GM21786 (cell line): ENCODE data around the gene HSPB9.

Experiments used
- ATAC-seq: cut with Tn5 transposase; IDR thresholded peaks from one replicate; pipeline ENCODE4 v1.9.1; 2021; ENCODE audit not compliant: unreplicated experiment

HSPB9 gene

DNA sequence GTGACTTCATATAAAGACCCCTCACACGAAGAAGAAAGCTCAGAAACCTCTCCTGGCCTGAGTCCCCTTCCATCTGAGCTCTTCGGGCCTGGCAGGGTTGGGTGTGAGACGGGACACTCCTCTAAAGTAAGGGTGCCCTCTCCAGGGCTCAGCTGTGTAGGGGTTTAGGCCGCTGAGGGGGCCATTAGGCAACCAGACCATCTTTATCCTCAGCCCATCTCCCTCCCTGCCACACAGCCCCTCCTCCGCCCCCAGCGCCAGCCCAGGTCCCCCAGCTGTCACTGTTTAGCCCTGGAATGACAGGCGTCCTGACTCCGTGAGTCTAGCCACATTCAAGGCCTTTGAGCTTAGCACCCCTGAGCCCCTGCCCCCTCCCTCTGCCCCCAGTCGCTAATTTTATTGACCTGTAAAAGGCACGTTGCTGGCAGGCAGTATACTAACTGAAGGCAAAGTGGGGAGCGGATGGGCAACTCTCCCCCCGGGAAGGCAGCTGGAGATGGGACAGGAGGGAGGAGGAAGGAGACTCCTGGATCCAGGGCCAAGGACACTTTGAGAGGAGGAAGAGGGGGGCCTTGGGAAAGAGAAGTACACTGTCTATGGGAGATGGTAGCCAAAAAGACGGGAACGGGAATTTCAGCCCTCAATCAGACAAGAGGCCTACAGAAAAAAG, 23.7 kb upstream of the HSPB9 start:
- ATAC-seq = no peak

DNA sequence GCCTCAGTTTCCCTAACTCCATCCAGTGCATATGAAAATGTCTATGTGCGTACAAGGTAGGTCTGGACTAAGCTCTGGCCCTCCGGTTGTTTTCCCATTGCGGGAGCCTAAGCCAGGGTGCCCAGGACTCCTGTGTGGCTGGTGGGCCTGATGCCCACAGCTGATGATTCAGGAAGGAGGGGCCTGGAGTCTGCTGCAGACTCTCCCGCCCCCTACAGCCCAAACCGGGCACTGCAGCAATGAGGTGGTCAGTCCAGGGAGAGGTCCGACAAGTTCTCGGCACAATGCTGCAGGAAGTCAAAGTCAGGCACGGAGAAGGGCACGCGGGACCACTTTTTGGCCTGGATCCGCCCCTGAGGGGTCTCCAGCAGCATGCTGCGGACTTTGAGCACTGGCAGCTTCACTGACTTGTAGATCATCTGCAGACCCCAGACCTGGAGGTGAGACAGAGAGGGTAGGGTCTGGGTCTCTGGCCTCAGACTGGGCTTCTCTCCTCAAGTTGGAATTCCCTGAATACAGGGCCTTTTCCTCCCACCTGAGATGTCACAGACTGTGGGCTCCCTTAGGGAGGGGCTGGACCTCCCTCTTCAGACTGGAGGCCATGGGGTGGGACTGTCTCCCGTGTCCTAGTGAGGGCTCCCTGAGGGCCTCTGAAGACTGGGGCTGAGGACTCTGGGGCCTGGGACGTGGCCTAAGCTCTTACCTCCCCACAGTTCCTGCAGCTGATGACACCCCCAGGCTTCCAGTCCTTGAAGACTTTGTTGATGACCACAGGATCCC, 20.9 kb upstream of the HSPB9 start:
- ATAC-seq = no peak

DNA sequence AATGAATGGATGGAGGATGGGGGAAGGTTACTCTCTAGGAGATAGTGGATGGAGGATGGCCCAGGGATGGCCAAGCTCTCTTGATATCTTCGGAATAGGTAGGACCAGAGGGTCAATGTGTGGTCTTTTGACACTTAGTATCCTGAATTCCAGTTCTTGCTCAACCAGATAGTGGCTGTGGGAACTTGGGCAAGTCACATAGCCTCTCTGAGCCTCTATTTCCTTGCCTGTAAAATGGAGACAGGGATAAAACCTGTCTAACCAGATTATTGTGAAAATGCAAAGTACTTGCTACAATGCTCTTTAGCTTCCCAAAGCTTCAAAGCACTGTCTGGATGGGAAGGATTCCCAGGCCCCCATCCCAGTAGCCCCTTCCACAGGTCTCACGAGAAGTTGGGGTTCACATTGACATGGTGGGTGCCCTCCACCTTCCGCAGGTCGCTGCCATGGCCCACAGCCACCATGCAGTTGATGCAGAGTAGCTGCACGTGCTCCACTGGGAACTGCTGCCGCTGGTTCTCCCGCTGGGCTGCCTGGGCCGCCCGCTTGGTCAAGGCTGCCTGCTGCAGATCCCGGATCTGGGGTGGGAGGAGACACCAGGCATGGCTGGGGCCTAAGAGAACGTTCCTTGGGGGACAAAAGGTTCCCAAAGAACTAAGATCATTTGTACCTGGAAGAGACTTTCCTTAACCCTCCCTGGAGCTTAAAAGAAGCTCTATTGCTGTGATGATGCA, 19.2 kb upstream of the HSPB9 start:
- ATAC-seq = no peak

DNA sequence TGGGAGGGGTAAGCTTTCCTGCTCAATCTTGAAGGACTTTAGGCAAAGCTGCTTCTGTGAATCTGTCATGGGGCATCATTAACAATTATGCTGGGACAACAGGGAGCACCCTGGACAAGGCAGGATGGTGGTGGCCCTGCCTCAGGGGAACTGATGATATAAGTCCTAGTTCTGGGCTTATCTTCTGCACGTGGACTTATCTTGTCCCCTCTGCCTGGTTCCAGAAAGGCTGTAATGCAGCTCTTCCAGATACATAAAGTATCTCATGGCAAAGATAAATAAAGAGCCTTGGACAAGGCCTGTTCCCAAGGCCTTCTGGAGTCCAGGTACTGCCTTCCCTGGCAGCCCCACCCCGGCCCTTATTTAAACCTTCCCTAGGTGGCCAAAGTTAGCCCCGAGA, 18.3 kb upstream of the HSPB9 start:
- no peak for ATAC-seq

DNA sequence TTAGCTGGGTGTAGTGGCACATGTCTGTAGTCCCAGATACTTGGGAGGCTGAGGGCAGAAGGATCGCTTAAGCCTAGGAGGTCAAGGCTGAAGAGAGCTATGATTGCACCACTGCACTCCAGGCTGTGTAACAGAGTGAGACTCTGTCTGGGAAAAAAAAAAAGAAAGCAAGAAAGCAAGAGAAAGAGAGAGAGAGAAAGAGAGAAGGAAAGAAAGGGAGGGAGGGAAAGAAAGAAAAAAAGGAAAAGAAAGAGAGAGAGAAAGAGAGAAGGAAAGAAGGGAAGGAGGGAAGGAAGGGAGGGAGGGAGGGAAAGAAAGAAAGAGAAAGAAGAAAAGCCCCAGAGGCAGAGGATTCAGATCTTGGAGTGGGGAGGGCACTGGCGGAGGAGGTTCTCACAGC, 16.6 kb upstream of the HSPB9 start:
- no peak for ATAC-seq

DNA sequence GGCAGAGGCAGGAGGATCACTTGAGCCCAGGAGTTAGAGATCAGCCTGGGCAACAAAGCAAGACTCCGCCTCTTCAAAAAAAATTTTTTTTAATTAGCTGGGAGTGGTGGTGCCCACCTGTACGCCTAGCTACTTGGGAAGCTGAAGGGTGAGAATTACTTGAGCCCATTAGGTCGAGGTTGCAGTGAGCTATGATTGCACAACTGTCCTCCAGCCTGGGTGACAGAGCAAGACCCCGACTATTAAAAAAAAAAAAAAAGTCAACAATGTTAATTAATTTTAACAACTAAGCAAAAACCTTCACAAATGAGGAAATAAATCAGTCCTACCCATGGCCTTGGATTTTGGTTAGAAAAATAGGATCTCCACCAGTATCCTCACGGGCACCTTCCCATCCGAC, 15.5 kb upstream of the HSPB9 start:
- no peak for ATAC-seq

DNA sequence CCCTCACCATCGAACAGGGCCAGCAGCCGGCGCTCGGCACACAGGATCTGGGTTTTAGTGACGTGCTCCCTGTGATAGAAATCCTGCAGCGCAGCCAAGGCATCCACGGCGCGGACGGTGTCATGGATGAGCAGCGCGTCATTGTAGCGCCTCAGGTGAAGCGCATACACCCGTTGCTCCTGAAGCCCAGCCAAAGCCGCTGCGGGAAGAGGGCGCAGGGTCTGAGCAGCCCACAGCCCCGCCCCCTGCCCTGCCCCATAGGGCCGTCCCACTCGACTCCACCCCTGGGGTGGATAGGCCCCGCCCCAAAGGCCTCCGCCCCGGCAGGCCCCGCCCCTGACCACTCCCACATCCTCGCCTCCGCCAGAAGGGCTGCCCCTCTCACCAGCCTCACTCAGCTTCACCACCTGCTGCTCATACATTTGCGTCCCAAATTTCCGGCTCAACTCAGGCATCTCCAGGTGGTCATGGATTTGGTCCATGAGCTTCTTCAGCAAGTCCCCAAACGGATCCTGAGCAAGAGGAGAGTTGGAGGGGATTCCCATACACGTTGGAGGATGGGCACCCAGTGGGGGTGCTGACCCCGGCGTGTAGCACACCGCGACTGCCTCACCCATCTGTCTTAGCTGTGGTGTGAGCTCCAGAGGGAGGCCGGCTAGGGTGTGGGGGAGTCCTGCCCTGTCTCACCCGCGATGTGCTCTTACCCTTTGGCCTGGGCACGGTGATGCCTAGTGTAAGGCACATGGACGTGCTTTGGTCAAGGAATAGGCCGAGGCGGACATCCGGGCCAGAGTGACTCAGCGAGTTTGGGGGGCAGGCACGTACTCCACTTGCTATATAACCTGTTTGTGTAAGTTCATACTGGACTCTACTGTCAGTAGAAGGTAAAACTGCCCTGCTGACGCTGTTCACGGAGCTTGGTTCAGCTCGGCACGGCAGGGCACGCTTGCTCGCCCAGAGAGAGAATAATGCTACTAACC, 14.7 kb upstream of the HSPB9 start:
- peak; percentile 66 for ATAC-seq

DNA sequence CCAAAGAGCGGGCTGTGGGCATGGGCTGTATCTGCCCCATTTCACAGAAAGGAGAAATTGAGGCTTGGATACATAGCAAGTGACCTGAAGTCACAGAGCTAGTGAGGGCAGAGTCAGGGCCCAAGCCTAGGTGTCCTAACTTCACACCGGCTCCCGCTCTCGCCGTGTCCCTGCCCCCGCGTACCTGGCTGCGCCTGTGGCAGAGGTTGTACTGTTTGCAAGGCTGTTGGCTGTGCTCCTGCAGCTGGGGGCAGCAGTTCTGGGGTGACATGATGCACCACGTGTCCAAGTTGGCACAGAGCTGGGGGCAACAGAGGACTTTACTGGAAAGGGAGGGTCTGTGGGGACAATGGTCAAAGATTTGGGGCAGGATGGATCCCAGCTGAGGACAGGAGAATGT, 13.5 kb upstream of the HSPB9 start:
- ATAC-seq = no peak

DNA sequence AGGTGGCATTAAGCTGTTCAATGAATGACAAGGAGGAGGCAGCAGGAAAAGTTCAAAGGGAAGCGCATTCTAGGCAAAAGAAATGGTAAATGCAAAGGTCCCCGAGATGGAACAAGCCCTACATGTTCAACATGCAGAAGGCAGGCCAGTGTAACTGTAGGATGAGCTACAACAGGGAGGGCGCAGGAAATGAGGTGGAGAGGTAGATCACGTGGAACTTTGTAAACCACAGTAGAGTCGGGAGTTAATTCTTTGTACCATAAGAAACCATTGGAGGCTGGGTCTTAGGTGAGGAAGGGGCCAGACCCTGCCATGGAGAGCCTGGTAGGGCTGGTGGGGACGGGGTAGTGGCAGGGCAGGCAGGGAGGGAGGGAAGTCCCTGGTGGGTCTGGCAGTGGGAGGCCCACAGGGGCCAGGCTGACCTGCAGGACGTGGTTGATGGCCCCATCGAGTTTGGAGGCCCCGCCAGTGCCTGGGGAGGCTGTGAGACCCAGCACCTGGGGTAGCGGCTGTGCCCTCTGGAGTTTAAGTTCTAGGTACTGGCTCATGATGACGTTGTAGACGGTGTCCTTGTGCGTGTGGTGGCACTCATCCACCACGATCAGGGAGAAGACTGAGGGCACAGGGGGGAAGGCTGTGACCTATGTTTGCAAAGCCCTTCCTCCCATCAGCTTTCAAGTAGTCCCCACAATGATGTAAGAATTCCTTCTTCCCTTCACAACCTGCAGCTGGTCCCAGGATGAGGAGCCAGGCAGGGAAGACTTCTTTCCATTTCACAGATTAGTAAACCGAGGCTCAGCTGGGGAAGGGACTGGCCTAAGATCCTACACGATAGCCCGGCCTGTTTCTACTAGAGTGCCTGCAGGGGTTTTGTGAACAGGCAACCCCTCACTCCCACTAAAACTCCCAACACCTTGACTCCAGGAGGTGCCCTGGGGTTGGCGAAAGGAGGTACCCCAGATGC, 12.0 kb upstream of the HSPB9 start:
- ATAC-seq = no peak

DNA sequence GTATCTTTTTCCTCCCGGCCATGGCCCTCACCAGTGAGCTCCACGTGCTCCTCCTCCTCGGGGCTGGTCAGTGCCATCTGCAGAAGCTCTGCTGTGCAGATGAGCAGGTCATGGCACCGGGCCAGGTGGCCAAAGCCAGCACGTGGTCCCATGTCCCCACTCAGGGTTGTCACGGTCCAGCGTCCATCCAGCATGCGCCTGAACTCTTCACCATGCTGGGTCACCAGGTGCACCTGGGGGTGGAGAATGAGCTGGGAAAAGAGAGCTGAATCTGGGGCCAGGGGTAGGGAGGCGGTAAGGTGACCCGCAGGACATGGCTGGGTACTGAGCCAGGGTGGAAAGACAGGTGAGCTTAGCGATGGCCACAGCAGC, 11.4 kb upstream of the HSPB9 start:
- ATAC-seq = no peak

DNA sequence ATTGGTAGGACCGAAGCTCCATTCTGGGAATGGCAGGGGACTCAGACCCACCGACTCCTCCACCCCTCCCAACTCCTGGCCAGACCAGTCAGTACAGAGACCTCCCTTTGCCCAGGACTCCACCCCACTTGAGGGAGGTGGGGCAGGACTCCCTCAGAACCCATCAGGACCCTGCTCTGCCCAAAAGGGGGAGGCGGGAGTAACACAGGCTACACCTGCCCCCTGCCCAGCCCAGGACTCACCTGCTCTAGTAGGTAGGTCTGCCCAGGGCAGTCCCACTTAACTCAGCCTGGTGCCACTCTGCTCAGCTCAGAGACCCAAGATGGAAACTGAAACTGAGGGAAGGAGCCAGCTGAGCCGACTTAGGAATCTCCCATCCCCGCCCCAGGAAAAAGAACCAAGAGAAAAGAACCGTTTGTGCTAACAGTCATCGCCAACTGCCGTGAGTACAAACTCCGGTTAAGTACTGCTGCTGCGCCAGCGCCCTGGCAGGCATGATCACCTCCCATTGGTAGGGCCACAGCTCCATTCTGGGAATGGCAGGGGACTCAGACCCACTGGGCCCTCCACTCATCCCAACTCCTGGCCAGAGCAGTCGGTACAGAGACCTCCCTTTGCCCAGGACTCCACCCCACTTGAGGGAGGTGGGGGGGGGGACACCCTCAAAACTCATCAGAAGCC, 10.6 kb upstream of the HSPB9 start:
- ATAC-seq = no peak

DNA sequence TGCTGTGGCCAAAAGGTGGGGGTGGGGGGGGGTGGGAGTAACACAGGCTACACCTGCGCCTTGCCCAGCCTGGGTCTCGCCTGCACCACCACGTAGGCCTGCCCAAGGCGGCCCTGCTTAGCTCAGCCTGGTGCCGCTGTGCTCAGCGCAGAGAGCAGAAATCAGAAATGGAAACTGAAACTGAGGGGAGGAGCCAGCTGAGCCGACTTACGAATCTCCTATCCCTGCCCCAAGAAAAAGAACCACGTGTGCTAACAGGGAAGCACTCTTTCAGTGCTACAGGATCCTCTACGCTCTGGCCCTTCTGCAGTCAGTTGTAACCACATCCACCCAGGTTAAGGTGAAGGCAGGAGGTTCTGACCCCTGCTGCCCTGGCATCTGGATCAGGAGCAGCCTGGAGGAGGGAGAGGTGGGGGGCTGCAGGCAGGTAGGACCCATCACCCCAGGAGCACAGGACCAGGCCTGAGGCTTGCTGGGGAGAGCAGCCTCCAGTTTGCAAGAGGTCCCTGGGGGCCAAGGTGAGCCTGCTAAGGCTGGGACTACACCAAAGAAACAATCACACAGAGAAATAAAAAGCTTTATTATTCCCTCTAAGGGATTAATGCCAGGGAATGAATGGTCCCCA, 9.9 kb upstream of the HSPB9 start, which contains the start of gene DHX58:
DHX58 (minus strand) TSS at position 163 of the 625 bp plus-strand sequence. CDS start 822 bp downstream, outside the sequence.
- ATAC-seq = peak; percentile 56

DNA sequence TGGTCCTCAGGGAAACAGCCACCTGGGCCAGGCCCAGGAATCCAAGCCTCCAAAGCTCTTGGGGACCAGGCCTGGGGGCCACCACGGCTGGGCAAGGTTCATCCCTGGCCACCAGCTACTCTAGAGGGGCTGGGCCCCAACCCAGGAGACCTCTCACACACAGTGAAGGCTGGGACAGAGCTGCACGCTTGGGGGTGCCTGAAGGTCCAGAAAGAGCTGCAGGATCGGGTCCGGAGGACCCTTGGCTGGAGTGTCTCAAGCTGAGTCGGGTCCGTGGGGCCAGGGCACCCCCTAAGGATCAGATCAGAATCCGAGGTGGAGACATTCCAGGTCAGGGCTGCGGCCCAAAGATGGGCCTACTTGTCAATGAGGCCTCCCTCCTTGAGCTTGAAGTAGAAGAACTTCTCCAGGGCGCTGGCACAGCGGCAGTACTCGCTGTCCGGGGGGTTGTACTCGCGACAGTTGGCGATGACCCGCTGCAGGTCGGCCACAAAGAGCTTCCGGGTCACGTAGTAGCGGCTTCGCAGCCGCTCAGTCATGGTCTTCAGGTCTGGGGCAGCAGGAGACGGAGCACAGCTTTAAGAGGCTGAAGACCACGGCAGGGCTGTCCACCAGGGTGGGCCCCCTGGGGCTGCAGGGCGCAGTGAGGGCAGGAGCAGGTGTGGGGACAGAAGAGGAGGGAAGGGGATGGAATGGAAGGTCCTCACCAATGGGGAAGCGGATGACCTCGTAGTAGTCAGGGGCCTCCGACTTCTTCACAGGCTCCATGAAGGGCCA, 9.1 kb upstream of the HSPB9 start:
- no peak for ATAC-seq

DNA sequence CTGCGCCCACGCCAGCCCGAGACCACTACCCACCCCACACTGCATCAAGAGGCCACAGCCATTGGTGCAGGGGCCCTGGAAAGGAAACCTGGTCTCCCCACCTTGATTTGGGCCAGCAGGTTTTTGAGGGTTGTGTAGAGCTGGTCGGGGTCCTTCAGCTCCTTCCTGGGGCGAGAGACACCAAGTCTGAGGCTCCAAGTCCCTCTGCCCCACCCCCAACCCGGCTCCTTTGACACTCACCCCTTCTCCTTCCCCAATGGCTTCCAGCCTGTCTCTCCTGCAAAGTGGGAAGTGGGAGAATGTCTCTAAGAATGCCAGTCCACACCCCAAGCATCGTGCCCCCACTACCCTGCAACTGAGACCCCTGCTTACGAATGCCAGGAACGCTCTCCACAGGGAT, 8.5 kb upstream of the HSPB9 start:
- ATAC-seq = no peak

DNA sequence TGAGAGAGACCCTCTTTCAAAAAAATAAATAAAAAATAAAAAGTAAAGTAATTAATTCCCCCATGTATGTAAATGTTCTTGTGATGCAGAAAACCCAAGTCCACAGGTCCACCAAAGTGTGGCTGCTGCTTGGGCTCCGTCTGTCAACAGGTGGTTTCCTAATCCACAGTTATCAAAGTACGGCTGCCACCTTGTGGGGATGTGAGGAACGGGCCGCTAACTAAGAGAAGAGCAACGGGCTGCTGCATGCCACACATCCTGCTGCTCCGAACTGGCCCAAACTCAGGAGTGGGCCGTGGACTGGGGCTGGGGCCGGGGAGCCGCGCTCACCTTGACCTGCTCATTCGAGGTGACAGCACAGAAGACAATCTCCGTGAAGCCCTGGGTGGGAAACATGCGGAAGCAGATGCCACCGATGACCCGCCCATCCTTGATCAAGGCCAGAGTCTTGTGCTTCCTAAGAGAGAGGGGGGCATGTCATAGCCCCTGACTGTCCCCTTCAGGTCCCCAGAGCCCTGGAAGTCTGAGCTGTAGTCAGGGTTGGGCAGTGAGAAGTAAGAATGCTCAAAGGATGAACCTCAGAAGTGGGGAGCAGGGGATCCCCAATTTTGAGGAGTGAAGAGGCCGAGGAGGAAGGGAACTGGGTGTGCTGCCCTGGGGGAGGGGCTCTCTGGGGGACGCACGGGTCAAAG, 5.8 kb upstream of the HSPB9 start:
- ATAC-seq = no peak

DNA sequence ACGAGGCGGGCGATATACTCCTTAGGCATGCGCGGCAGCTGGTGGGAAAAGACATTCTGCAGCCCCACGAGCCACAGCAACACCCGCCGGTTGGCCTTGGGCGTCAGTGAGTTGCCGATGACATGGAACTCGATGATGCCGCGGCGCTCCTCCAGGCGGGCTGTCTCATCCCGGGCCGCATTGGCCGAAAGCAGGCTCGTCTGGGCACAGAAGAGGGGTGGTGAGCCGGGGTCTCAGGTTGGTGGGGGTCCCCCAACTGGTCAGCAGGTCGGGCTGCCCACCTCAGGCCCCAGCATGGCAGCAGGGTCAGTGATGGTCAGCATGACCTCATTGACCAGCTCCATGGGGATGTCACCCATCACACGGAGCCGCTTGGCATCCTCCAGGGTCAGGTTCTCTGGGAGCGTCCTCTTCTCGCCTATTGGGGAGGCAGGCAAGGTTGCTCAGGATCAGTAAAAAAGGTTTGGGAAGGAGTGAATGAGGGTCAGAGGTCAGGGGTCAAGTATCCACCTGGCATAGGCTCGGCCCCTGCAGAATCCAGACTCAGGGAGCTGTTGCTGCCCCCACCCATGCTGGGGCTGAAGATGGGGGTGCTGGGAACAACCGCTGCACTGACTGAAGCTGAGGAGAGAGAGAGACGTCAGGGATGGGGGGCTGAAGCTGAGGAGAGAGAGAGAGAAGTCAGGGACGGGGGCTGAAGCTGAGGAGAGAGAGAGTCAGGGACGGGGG, 5.0 kb upstream of the HSPB9 start:
- ATAC-seq = no peak

DNA sequence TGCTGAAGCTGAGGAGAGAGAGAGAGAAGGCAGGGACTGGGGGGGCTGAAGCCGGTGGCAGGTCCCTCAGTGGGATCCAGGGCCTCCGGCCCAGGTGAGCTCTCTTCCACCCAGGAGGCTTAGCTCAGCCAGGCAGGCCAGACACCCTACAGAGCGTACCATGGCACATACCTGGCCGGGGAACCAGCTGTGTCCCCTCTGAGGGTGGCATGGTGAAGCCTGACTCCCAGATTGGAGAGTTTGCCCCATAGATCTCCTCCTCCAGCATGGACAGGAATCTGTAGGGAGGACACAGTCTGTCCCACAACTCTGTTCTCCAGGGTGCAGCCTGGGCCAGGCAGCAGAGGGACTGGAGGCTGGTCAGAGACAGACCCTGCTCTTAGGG, 4.5 kb upstream of the HSPB9 start:
- no peak for ATAC-seq
